Psoas muscle (tissue), 8 donors: ENCODE measurements around the gene SOCS6. TPM values are rescaled to one million over a fixed set of nuclear protein-coding genes. Genes with fewer than 3 reads are reported as not detected.

Source experiments
- ATAC-seq, 4 donors: fragments of 200-7000 bp; cut with Tn5 transposase; one replicate each; pipeline ENCODE4 v1.9.1; 2020; ENCODE audit warnings: moderate library complexity in 3 of 4, mild to moderate bottlenecking in 2 of 4
- DNase-seq, 2 donors: peaks; one replicate each; pipeline ENCODE4 v3.0.0-alpha.2; 2020
- H3K27ac ChIP-seq: fragments of 200-600 bp; one replicate; pipeline ENCODE4 v1.8.0; 2022
- H3K27me3 ChIP-seq, 3 donors: fragments of 200-600 bp in 1 of 3; one replicate each; pipeline versions ENCODE4 v1.6.1 to v1.8.0; 2013 to 2022; ENCODE audit warnings: low read length in 2 of 3, mild to moderate bottlenecking in 2 of 3, moderate library complexity in 1 of 3; ENCODE audit not compliant: insufficient read depth in 3 of 3
- H3K36me3 ChIP-seq, 2 donors: fragments of 200-600 bp in 1 of 2; one replicate each; pipeline versions ENCODE4 v1.6.1 to v1.8.0; 2013 to 2022; ENCODE audit warnings: low read depth in 1 of 2, mild to moderate bottlenecking in 1 of 2, moderate library complexity in 1 of 2; ENCODE audit not compliant: insufficient read depth in 1 of 2
- H3K4me1 ChIP-seq: fragments of 200-600 bp; one replicate; pipeline ENCODE4 v1.8.0; 2022
- H3K4me3 ChIP-seq: fragments of 200-600 bp; one replicate; pipeline ENCODE4 v1.8.0; 2022; ENCODE audit warnings: mild to moderate bottlenecking
- H3K9me3 ChIP-seq: fragments of 200-600 bp; one replicate; pipeline ENCODE4 v1.8.0; 2022
- WGBS, 3 donors: extraction: QIAGEN DNeasy Blood & Tissue Kit; methylation state at CpG; one replicate each; pipeline versions ENCODE4 v1.1.6 to v1.1.7; 2013; 5-methylcytosine and 5-hydroxymethylcytosine counted together
- intact Hi-C, 2 donors: fragments of 100-400 bp; cut with DNase I; formaldehyde crosslinking; loops; one replicate each; pipeline versions ENCODE4 v1.11.0 to v1.14.2; 2022
- polyA plus RNA-seq, 3 donors: library from polyadenylated mRNA; stranded (reverse); fragments of 200-250 nt; gene quantifications; one replicate each; pipeline ENCODE4 v1.2.3, GENCODE V29; 2013
- total RNA-seq, 4 donors: library from RNA; stranded (reverse); fragmentation: NEBNext Ultra II Directional in 2 of 4; extraction: Animal tissue kit (Norgen Biotek cat#: 25700) in 2 of 4; gene quantifications; one replicate each; pipeline versions ENCODE4 v1.2.1 to v1.2.4, GENCODE V29; 2021 to 2023
- TF ChIP-seq, protein P1 (sequence below): fragments of 200-600 bp; IDR thresholded peaks from one replicate; pipeline ENCODE4 v1.8.0; 2022; ENCODE audit warnings: antibody characterized with exemption
- donor health status: healthy with polysubstance abuse.
- donor health status: DM: no; HTN: no; CAD: no; lungs with moderate emphysema.
- donor health status: Bipolar disorder and iron deficiency.
- donor health status: healthy.
- donor health status: DM: yes; HTN: yes; CAD: no.
- donor health status: DM: no; HTN: no; CAD: no.
- donor health status: DM: no; HTN: no; CAD: no.
- donor health status: DM: yes; HTN: yes; CAD: no.

SOCS6 gene
- total and polyA plus RNA-seq, 7 donors: 7.3 to 30.2 (median 19.1) TPM

GRCh38 chr18:70362258-70362657 lies 73.4 kb downstream of the SOCS6 start:
- H3K27ac ChIP-seq: no peak overlapping the region
- H3K9me3 ChIP-seq: no peaks in the 10 kb centered on the region
- no peaks in the 10 kb centered on the region for H3K27me3 ChIP-seq
- no peaks in the 10 kb centered on the region for H3K36me3 ChIP-seq
- H3K4me3 ChIP-seq: no peak overlapping the region
- intact Hi-C loops: loop anchor here in 1 of 2 donors (10.0 kb wide), 1 partner anchor 53 kb away; no protein-coding TSS in a partner anchor
- no peaks in the 10 kb centered on the region for H3K4me1 ChIP-seq
- no peak for ATAC-seq
- TF ChIP-seq, protein P1, sequence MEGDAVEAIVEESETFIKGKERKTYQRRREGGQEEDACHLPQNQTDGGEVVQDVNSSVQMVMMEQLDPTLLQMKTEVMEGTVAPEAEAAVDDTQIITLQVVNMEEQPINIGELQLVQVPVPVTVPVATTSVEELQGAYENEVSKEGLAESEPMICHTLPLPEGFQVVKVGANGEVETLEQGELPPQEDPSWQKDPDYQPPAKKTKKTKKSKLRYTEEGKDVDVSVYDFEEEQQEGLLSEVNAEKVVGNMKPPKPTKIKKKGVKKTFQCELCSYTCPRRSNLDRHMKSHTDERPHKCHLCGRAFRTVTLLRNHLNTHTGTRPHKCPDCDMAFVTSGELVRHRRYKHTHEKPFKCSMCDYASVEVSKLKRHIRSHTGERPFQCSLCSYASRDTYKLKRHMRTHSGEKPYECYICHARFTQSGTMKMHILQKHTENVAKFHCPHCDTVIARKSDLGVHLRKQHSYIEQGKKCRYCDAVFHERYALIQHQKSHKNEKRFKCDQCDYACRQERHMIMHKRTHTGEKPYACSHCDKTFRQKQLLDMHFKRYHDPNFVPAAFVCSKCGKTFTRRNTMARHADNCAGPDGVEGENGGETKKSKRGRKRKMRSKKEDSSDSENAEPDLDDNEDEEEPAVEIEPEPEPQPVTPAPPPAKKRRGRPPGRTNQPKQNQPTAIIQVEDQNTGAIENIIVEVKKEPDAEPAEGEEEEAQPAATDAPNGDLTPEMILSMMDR: no peak
- no peak for DNase-seq
- WGBS, 3 donors: 89 to 95% (median 95%) methylated on average over 4 of the region's 4 CpGs

DNA sequence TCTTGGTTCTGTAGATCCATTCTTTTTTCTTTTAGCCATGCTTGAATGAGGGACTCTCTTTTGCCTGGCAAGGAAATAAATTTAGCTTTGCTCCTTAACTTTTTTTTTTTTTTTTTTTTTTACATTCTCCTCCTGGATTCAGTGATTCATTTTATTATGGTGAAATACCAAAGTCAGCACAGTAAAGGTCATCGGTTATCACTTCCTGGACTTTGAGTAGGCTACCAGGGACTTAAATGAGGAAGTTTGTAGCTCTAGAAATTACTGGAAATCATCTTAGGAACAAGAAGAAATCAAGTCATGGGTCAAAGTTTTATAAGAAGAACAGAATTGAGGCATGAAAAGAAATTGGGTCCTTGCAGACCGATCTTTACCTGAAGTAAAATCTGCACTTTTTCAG lies 75.0 kb downstream of the SOCS6 start:
- no peaks in the 10 kb centered on the region for H3K9me3 ChIP-seq

DNA sequence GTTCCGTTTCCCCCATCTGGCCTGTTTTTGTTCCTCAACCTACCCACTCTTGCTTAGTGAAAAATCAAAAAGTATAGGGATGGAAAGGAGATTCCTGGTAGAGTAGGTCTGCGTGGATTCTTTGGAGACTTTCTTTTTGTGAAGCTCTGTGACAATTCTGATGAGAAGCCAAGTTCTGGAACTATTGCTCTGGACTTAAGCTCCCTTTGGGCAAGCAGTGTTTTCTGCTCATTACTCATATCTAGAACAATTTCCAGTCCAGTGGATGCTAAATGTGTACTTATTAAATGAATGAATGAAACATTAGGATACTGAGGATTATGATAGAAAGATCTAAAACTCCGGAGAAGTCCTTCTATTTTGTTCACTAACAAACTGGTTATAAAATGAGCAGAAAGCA lies 76.5 kb downstream of the SOCS6 start:
- ATAC-seq (no peak), DNase-seq (no peak)
- H3K27ac ChIP-seq: no peak overlapping the region
- 63 to 76% (median 74%) methylated on average over 3 of the region's 3 CpGs for WGBS, 3 donors
- intact Hi-C loops: loop anchor here in 1 of 2 donors (10.0 kb wide), 1 partner anchor 49 kb away; no protein-coding TSS in a partner anchor
- no peaks in the 10 kb centered on the region for H3K9me3 ChIP-seq
- H3K27me3 ChIP-seq: no peaks in the 10 kb centered on the region
- TF ChIP-seq, protein P1: no peak
- no peaks in the 10 kb centered on the region for H3K36me3 ChIP-seq
- no peak overlapping the region for H3K4me3 ChIP-seq
- H3K4me1 ChIP-seq: no peaks in the 10 kb centered on the region

More for the DNA sequence above, 75.0 kb downstream of the SOCS6 start:
- intact Hi-C loops: loop anchor here in 1 of 2 donors (10.0 kb wide), 1 partner anchor 51 kb away; no protein-coding TSS in a partner anchor
- no peaks in the 10 kb centered on the region for H3K4me1 ChIP-seq
- DNase-seq: no peak
- TF ChIP-seq, protein P1: no peak
- ATAC-seq: no peak
- no peaks in the 10 kb centered on the region for H3K36me3 ChIP-seq
- H3K4me3 ChIP-seq: no peak overlapping the region
- H3K27ac ChIP-seq: no peak overlapping the region
- no peaks in the 10 kb centered on the region for H3K27me3 ChIP-seq
- 87 to 97% (median 87%) methylated on average over 2 of the region's 2 CpGs for WGBS, 3 donors

- 21 to 35% (median 23%) methylated on average over 2 of the region's 2 CpGs for WGBS, 3 donors
- H3K9me3 ChIP-seq: no peaks in the 10 kb centered on the region
Measured at GRCh38 chr18:70366174-70366573, 77.3 kb downstream of the SOCS6 start.

More at GRCh38 chr18:70366174-70366573, 77.3 kb downstream of the SOCS6 start:
- TF ChIP-seq, protein P1: no peak
- H3K4me1 ChIP-seq: no peaks in the 10 kb centered on the region
- ATAC-seq (no peak), DNase-seq (no peak)
- H3K36me3 ChIP-seq: no peaks in the 10 kb centered on the region
- no peak overlapping the region for H3K27ac ChIP-seq
- no peak overlapping the region for H3K4me3 ChIP-seq
- intact Hi-C loops: loop anchor here in 1 of 2 donors (10.0 kb wide), 1 partner anchor 49 kb away; no protein-coding TSS in a partner anchor
- H3K27me3 ChIP-seq: no peaks in the 10 kb centered on the region
